Measurements from ENCODE around the gene JMJD7. TPM values are rescaled to one million over a fixed set of nuclear protein-coding genes. Genes with fewer than 3 reads are reported as not detected.

The JMJD7 gene
- total and polyA plus RNA-seq, 9 of the 15 experiments (the other 6 are each of a cell fraction or from before 2014, with no cell fraction given), result 1.2 to 13.9 (median 6.1) TPM

GRCh38 chr15:41780727-41781126 lies 47.2 kb upstream of the JMJD7 start:
- Histone ChIP-seq H3K36me3 (ENCODE audit: control insufficient read depth, insufficient read depth, low read length) (no peaks in the 10 kb centered on the region), H3K9me1 (ENCODE audit: control insufficient read depth, insufficient read depth, low read length) (no peaks in the 10 kb centered on the region), H3K27ac (ENCODE audit: extremely low read depth, low read depth, low read length) (no peak overlapping the region), H3K9ac (ENCODE audit: insufficient read depth in 1 of 2, low read depth in 2 of 2, low read length in 2 of 2) (no peak overlapping the region), H3K4me1 (replicated peaks in 1 of 2; ENCODE audit: control insufficient read depth in 2 of 2, insufficient read depth in 2 of 2, low read length in 2 of 2) (peaks cover 5 to 15% of the 10 kb centered on the region in 2 experiments), H3K4me3 (no peak overlapping the region), H2AFZ (ENCODE audit: low read depth, low read length) (no peak overlapping the region), H4K20me1 (replicated peaks; ENCODE audit: control insufficient read depth, insufficient read depth, low read length) (no peaks in the 10 kb centered on the region), H3K79me2 (ENCODE audit: control insufficient read depth, insufficient read depth, low read length) (no peaks in the 10 kb centered on the region), H3K27me3 (ENCODE audit: control insufficient read depth in 2 of 2, insufficient read depth in 2 of 2, low read length in 2 of 2) (no peaks in the 10 kb centered on the region), H3K4me2 (ENCODE audit: insufficient read depth, low read length) (no peak overlapping the region), H3K9me3 (replicated peaks; ENCODE audit: control insufficient read depth, insufficient read depth, low read depth, low read length) (no peaks in the 10 kb centered on the region)
- in situ Hi-C loops (cut with MboI), result no loop called here
- intact Hi-C loops (cut with micrococcal nuclease), result no loop called here
- ATAC-seq, result no peak
- CTCF ChIA-PET (ENCODE audit: low intra/inter-chr PET ratio), result no interaction called here
- WGBS (ENCODE audit: insufficient coverage, low coverage, missing lambda C conversion rate), result 29% methylated on average over 1 of the region's 1 CpG
- TF ChIP-seq ZNF740 (CRISPR knock-in tag; IDR thresholded peaks at IDR 0.05) (no peak), ZNF740 (tag; IDR thresholded peaks at IDR 0.05) (no peak), NFE2 (IDR thresholded peaks at IDR 0.05; ENCODE audit: low read depth) (no peak), HMG20B (CRISPR knock-in tag; IDR thresholded peaks at IDR 0.05) (no peak), GTF2E2 (tag; IDR thresholded peaks at IDR 0.05) (no peak), TAF9B (IDR thresholded peaks at IDR 0.05; ENCODE audit: partially characterized antibody) (no peak), NR4A1 (CRISPR knock-in tag; IDR thresholded peaks at IDR 0.05) (no peak), NR4A1 (tag; IDR thresholded peaks at IDR 0.05) (no peak)
- TF ChIP-seq, protein P1, sequence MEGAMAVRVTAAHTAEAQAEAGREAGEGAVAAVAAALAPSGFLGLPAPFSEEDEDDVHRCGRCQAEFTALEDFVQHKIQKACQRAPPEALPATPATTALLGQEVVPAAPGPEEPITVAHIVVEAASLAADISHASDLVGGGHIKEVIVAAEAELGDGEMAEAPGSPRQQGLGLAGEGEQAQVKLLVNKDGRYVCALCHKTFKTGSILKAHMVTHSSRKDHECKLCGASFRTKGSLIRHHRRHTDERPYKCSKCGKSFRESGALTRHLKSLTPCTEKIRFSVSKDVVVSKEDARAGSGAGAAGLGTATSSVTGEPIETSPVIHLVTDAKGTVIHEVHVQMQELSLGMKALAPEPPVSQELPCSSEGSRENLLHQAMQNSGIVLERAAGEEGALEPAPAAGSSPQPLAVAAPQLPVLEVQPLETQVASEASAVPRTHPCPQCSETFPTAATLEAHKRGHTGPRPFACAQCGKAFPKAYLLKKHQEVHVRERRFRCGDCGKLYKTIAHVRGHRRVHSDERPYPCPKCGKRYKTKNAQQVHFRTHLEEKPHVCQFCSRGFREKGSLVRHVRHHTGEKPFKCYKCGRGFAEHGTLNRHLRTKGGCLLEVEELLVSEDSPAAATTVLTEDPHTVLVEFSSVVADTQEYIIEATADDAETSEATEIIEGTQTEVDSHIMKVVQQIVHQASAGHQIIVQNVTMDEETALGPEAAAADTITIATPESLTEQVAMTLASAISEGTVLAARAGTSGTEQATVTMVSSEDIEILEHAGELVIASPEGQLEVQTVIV (CRISPR knock-in tag; IDR thresholded peaks at IDR 0.05; ENCODE audit: borderline replicate concordance), result no peak
- TF ChIP-seq, protein P2, sequence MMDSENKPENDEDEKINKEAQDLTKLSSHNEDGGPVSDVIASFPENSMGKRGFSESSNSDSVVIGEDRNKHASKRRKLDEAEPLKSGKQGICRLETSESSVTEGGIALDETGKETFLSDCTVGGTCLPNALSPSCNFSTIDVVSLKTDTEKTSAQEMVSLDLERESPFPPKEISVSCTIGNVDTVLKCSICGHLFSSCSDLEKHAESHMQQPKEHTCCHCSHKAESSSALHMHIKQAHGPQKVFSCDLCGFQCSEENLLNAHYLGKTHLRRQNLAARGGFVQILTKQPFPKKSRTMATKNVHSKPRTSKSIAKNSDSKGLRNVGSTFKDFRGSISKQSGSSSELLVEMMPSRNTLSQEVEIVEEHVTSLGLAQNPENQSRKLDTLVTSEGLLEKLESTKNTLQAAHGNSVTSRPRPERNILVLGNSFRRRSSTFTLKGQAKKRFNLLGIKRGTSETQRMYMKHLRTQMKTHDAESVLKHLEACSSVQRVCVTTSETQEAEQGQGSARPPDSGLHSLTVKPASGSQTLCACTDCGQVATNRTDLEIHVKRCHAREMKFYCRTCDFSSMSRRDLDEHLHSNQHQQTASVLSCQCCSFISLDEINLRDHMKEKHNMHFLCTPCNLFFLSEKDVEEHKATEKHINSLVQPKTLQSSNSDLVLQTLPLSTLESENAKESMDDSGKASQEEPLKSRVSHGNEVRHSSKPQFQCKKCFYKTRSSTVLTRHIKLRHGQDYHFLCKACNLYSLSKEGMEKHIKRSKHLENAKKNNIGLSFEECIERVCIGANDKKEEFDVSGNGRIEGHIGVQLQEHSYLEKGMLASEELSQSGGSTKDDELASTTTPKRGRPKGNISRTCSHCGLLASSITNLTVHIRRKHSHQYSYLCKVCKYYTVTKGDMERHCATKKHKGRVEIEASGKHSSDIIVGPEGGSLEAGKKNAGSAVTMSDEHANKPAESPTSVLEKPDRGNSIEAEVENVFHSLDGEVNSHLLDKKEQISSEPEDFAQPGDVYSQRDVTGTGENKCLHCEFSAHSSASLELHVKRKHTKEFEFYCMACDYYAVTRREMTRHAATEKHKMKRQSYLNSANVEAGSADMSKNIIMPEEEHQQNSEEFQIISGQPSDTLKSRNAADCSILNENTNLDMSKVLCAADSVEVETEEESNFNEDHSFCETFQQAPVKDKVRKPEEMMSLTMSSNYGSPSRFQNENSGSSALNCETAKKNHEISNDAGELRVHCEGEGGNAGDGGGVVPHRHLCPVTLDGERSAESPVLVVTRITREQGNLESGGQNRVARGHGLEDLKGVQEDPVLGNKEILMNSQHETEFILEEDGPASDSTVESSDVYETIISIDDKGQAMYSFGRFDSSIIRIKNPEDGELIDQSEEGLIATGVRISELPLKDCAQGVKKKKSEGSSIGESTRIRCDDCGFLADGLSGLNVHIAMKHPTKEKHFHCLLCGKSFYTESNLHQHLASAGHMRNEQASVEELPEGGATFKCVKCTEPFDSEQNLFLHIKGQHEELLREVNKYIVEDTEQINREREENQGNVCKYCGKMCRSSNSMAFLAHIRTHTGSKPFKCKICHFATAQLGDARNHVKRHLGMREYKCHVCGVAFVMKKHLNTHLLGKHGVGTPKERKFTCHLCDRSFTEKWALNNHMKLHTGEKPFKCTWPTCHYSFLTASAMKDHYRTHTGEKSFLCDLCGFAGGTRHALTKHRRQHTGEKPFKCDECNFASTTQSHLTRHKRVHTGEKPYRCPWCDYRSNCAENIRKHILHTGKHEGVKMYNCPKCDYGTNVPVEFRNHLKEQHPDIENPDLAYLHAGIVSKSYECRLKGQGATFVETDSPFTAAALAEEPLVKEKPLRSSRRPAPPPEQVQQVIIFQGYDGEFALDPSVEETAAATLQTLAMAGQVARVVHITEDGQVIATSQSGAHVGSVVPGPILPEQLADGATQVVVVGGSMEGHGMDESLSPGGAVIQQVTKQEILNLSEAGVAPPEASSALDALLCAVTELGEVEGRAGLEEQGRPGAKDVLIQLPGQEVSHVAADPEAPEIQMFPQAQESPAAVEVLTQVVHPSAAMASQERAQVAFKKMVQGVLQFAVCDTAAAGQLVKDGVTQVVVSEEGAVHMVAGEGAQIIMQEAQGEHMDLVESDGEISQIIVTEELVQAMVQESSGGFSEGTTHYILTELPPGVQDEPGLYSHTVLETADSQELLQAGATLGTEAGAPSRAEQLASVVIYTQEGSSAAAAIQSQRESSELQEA (IDR thresholded peaks at IDR 0.05; ENCODE audit: low read depth), result no peak
- no peak for DNase-seq (ENCODE audit: extremely low read depth in 1 of 4, low spot score in 3 of 4)
- POLR2A ChIA-PET, result no interaction called here
- no TSS peak for BruUV-seq (replicated peaks)
- no peak for FAIRE-seq
